A549 treated with Mapracorat at 1 μM for 4 hours (cell line): ENCODE results near the gene SCFD2. TPM values are rescaled to one million over a fixed set of nuclear protein-coding genes. Genes with fewer than 3 reads are reported as not detected.

Source experiments
- total RNA-seq: library from RNA; stranded (reverse); fragments of 200-300 nt; extraction: Qiagen RNA extraction; gene quantifications from 5 replicates; pipeline ENCODE4 v1.2.3, GENCODE V29; 2022

The SCFD2 gene
- total RNA-seq, result 5.0 to 8.1 TPM (median 6.1 TPM) in 5 replicates

DNA sequence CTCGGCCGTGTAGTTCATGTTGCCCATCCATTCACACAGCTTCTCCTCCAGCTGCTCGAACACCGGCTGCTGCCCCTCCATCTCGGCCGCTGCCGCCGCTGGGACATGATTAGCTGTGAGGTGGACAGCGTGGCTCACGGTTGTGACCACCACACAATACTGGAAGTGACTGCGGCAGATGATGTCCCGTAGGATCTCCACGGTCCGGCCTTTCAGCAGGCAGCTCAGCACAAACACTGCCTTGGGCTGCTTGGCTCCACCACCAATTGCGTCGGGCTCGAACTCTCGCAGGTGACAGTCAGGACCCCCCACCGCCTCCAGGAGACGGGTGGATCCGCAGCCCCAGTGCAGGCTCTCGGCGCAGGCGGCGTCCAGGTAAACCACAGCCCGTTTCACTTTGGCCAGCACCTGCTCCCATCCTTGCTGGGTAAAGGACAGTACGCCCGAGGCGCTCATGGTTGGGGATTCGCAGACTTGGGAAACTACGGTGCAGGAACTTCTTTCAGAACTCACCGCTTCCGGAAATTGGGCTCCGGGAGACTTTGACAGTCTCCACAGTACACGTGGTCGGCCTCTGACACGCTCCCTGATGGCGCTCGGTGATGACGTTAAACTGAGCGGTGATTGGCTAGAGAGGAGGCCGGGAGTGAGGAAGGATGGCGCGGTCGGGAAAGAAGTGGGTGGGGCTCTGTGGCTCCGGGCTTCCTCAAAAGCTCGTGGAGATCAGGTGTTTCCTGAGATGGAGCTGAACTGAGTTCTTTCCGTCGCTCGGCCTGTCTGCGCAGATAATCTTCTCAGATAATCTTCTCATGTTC is at the start of gene SCFD2:
TSS of gene SCFD2 (minus strand) at position 576 of the 815 bp plus-strand sequence.

DNA sequence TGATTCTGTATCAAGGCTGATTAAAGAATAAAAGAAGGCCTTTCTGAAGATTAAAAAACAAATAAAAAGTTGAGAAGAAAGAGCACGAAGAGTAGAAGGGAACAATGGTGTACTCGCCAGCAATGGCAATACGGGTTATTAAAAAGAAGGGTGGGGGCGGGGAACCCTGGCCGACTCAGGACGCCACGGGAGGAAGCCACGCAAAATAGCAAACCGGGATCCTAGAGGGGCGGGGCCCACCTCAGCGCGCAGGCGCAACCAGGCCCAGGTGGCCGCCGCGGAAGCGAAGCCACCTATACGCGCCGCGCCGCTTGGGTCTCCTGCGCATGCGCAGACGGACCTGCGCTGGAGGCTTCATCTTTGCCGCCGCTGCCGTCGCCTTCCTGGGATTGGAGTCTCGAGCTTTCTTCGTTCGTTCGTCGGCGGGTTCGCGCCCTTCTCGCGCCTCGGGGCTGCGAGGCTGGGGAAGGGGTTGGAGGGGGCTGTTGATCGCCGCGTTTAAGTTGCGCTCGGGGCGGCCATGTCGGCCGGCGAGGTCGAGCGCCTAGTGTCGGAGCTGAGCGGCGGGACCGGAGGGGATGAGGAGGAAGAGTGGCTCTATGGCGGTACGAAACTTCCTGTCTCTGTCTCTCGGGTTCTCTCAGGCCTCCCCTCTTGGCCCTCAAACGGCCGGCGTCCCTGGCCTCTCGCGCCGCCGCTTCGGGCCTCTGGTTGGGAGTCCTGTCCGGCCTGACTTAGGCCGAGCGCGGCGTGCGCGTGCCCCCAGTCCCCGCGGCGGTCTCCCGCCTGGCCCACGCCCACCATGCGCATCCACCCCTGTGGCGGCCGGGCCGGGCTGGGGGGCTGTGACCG is 11.7 kb upstream of the SCFD2 start, which contains the start of gene FIP1L1:
TSS of gene FIP1L1 (plus strand) at position 323 of the 852 bp plus-strand sequence. CDS start at position 521, 198 bp downstream.

DNA sequence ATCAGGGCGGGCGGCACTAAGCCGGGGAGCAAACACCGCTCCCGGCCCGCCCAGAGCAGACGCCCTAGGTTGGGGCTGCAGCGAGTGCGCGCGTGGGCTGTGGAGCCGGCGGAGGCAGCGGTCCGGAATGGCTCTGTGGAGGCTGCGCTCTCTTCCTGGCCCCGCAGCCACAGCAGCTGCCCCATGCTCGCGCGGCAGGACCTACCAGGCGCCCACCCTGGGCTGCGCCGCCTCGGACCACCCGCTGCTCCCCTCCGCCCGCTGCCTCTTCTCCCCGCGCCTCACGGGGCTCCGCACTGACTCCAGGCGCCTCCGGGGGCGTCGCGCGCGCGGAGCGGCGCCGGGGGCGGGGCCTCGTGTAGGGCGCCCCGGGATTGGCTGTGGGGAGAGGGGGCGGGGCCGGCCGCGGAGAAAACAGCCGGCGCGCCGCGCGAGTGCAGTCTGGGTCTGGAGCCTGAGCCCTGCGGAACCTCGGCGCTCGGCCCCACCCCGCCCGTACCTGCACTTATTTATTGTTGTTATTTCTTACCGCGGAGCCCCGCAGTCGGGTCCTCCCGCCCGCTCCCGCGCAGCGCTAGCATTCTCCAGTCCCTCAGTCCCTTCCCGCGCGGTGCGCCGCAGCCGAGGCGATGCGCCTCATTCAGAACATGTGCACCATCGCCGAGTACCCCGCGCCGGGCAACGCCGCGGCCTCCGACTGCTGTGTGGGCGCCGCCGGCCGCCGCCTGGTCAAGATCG is 503.8 kb downstream of the SCFD2 start, which contains the start of gene RASL11B:
TSS of gene RASL11B (plus strand) at position 439 of the 738 bp plus-strand sequence. CDS start at position 630, 191 bp downstream.

Other genes with a start within 250 kb of the SCFD2 start
- 27.1 to 37.6 TPM (median 28.9 TPM) in 5 replicates for gene FIP1L1, start 11.6 kb upstream of the SCFD2 start, total RNA-seq
- 0.03 to 0.04 TPM in 2 of 5 replicates, not detected in the others for gene LNX1, start 225.4 kb upstream of the SCFD2 start, total RNA-seq